Smooth muscle cell (in vitro differentiated cells): ENCODE results near the gene PRTFDC1. TPM values are rescaled to one million over a fixed set of nuclear protein-coding genes. Genes with fewer than 3 reads are reported as not detected.

Source experiments
- DNase-seq: peaks from one replicate; lab custom pipeline; 2025; ENCODE audit not compliant: unreplicated experiment; lab: John Stamatoyannopoulos, UW
- H2AFZ ChIP-seq: fragments of 200-600 bp; sonication (generic); 2 replicates; pipeline ENCODE4 v1.6.0; 2016; ENCODE audit warnings: antibody characterized with exemption, low read depth, mild to moderate bottlenecking
- H3F3A ChIP-seq: fragments of 200-600 bp; sonication (generic); 2 replicates; pipeline ENCODE4 v1.6.0; 2017; ENCODE audit warnings: antibody characterized with exemption, low read depth
- H3K27ac ChIP-seq: fragments of 200-600 bp; sonication (generic); 2 replicates; pipeline ENCODE4 v1.5.1; 2016; ENCODE audit warnings: low read depth, mild to moderate bottlenecking
- H3K27me3 ChIP-seq: fragments of 200-600 bp; sonication (generic); 2 replicates; pipeline ENCODE4 v1.6.1; 2016; ENCODE audit warnings: low read depth, mild to moderate bottlenecking
- H3K36me3 ChIP-seq: fragments of 200-600 bp; sonication (generic); 2 replicates; pipeline ENCODE4 v1.5.1; 2016; ENCODE audit warnings: low read depth
- H3K4me1 ChIP-seq: fragments of 200-600 bp; sonication (generic); 2 replicates; pipeline ENCODE4 v1.5.1; 2016; ENCODE audit warnings: low read depth
- H3K4me2 ChIP-seq: fragments of 200-600 bp; sonication (generic); 2 replicates; pipeline ENCODE4 v1.6.0; 2016; ENCODE audit warnings: mild to moderate bottlenecking
- H3K4me3 ChIP-seq: fragments of 200-600 bp; sonication (generic); 2 replicates; pipeline ENCODE4 v1.5.1; 2016; ENCODE audit warnings: mild to moderate bottlenecking
- H3K79me2 ChIP-seq: fragments of 200-600 bp; sonication (generic); 2 replicates; pipeline ENCODE4 v1.6.0; 2016; ENCODE audit warnings: low read depth, mild to moderate bottlenecking
- H3K9ac ChIP-seq: fragments of 200-600 bp; sonication (generic); 2 replicates; pipeline ENCODE4 v1.6.0; 2016; ENCODE audit warnings: low read depth
- H3K9me3 ChIP-seq: fragments of 200-600 bp; sonication (generic); replicated peaks from 2 replicates; pipeline ENCODE4 v1.5.1; 2016; ENCODE audit warnings: low read depth
- H4K20me1 ChIP-seq: fragments of 200-600 bp; sonication (generic); 2 replicates; pipeline ENCODE4 v1.6.0; 2016; ENCODE audit warnings: low read depth
- CTCF ChIP-seq: fragments of 200-600 bp; sonication (generic); IDR thresholded peaks from 2 replicates; pipeline ENCODE4 v1.5.1; 2017; ENCODE audit warnings: borderline replicate concordance, mild to moderate bottlenecking, antibody characterized with exemption; ENCODE audit not compliant: insufficient read depth, poor library complexity, severe bottlenecking
- WGBS: methylation state at CpG from one replicate; pipeline ENCODE4 v1.1.7; 2016; ENCODE audit warnings: low lambda C conversion rate; 5-methylcytosine and 5-hydroxymethylcytosine counted together
- polyA plus RNA-seq: library from polyadenylated mRNA; unstranded; fragments of >200 nt; fragmentation: Nextera tagmentation; extraction: Ambion mirVana; gene quantifications from 2 replicates; pipeline ENCODE4 v1.2.1, GENCODE V29; 2016
- total RNA-seq: library from RNA; depleted of rRNA; stranded (reverse); fragments of >200 nt; gene quantifications from 2 replicates; pipeline ENCODE4 v1.2.3, GENCODE V29; 2014

The PRTFDC1 gene
- total and polyA plus RNA-seq, 2 experiments from 2014 or later, result 10.2 to 11.9 TPM

GRCh38 chr10:24850727-24851296, 101.6 kb downstream of the PRTFDC1 start:
- no peak for DNase-seq
- H3K27ac ChIP-seq, result no peak overlapping the region
- no peak overlapping the region for H2AFZ ChIP-seq
- H3K36me3 ChIP-seq, result no peaks in the 10 kb centered on the region
- no peaks in the 10 kb centered on the region for H3K9me3 ChIP-seq
- no peaks in the 10 kb centered on the region for H3K27me3 ChIP-seq
- no peaks in the 10 kb centered on the region for H3K79me2 ChIP-seq
- no peak overlapping the region for H3K4me3 ChIP-seq
- 84% methylated on average over 1 of the region's 1 CpG for WGBS
- H3K4me2 ChIP-seq, result no peak overlapping the region
- TF ChIP-seq CTCF, result no peak
- no peak overlapping the region for H3K9ac ChIP-seq
- no peaks in the 10 kb centered on the region for H4K20me1 ChIP-seq
- H3F3A ChIP-seq, result no peaks in the 10 kb centered on the region
- H3K4me1 ChIP-seq, result peaks cover 22% of the 10 kb centered on the region

- H4K20me1 ChIP-seq, result no peaks in the 10 kb centered on the region
- H3K79me2 ChIP-seq, result no peaks in the 10 kb centered on the region
- H3K9ac ChIP-seq, result no peak overlapping the region
- H3K27me3 ChIP-seq, result no peaks in the 10 kb centered on the region
- peak overlapping the region; percentile 2 for H3K4me3 ChIP-seq
- H3K36me3 ChIP-seq, result no peaks in the 10 kb centered on the region
- H3K27ac ChIP-seq, result peak overlapping the region; percentile 19
- WGBS, result 92% methylated on average over 9 of the region's 9 CpGs
- H3K4me1 ChIP-seq, result peaks cover 22% of the 10 kb centered on the region
- no peak overlapping the region for H3K4me2 ChIP-seq
- DNase-seq, result no peak
- H2AFZ ChIP-seq, result no peak overlapping the region
- no peaks in the 10 kb centered on the region for H3K9me3 ChIP-seq
- no peaks in the 10 kb centered on the region for H3F3A ChIP-seq
- TF ChIP-seq CTCF, result no peak
Measured at GRCh38 chr10:24849501-24850299, 102.7 kb downstream of the PRTFDC1 start.

GRCh38 chr10:24849051-24849450, 103.4 kb downstream of the PRTFDC1 start:
- TF ChIP-seq CTCF, result no peak
- H3K79me2 ChIP-seq, result no peaks in the 10 kb centered on the region
- H3K4me1 ChIP-seq, result peaks cover 22% of the 10 kb centered on the region
- no peak overlapping the region for H2AFZ ChIP-seq
- 90% methylated on average over 6 of the region's 6 CpGs for whole genome bisulfite sequencing
- H3K27me3 ChIP-seq, result no peaks in the 10 kb centered on the region
- H3K27ac ChIP-seq, result peak overlapping the region; percentile 19
- peak overlapping the region; percentile 2 for H3K4me3 ChIP-seq
- no peak for DNase-seq
- H4K20me1 ChIP-seq, result no peaks in the 10 kb centered on the region
- no peaks in the 10 kb centered on the region for H3K36me3 ChIP-seq
- no peak overlapping the region for H3K4me2 ChIP-seq
- no peaks in the 10 kb centered on the region for H3F3A ChIP-seq
- H3K9ac ChIP-seq, result no peak overlapping the region
- no peaks in the 10 kb centered on the region for H3K9me3 ChIP-seq
